Gastroesophageal sphincter (tissue), 4 donors: Measurements from ENCODE around the gene CAPG. TPM values are rescaled to one million over a fixed set of nuclear protein-coding genes. Genes with fewer than 3 reads are reported as not detected.

ENCODE experiments used
- ATAC-seq: fragments of 150-250 bp; one replicate; pipeline ENCODE4 v1.9.1; 2016; ENCODE audit warnings: mild to moderate bottlenecking, moderate library complexity
- H3K27ac ChIP-seq, 4 donors: fragments of 200-600 bp; sonication (generic) in 3 of 4; 1 replicate in 3 of 4; 2 replicates in 1 of 4; pipeline ENCODE4 v1.5.1; 2016 to 2019
- H3K27me3 ChIP-seq: fragments of 200-600 bp; sonication (generic); one replicate; pipeline ENCODE4 v1.5.1; 2019
- H3K36me3 ChIP-seq, 2 donors: fragments of 200-600 bp; sonication (generic); one replicate each; pipeline ENCODE4 v1.5.1; 2019; ENCODE audit warnings: control low read depth in 1 of 2
- H3K4me1 ChIP-seq, 3 donors: fragments of 200-600 bp; sonication (generic); 1 replicate in 2 of 3; 2 replicates in 1 of 3; pipeline ENCODE4 v1.5.1; 2016 to 2019; ENCODE audit warnings: control low read depth in 2 of 3
- H3K4me3 ChIP-seq, 2 donors: fragments of 200-600 bp; sonication (generic); one replicate each; pipeline ENCODE4 v1.5.1; 2019; ENCODE audit warnings: mild to moderate bottlenecking in 1 of 2, moderate library complexity in 1 of 2
- H3K9me3 ChIP-seq, 3 donors: fragments of 200-600 bp; sonication (generic); one replicate each; pipeline ENCODE4 v1.5.1; 2017 to 2019; ENCODE audit warnings: control low read depth in 2 of 3
- CTCF ChIP-seq, 4 experiments: fragments of 200-600 bp in 2 of 4; fragments of 450-650 bp in 2 of 4; sonication (generic) in 1 of 4; IDR thresholded peaks; one replicate each; pipeline ENCODE4 v1.5.1; 2017 to 2019; ENCODE audit warnings: antibody characterized with exemption in 4 of 4, mild to moderate bottlenecking in 2 of 4, moderate library complexity in 2 of 4
- EP300 ChIP-seq: sonication (generic); formaldehyde crosslinking; IDR thresholded peaks from one replicate; pipeline ENCODE4 v1.6.1; 2017; ENCODE audit warnings: antibody characterized with exemption, mild to moderate bottlenecking
- POLR2A ChIP-seq, 2 donors: fragments of 450-650 bp; IDR thresholded peaks; one replicate each; pipeline ENCODE4 v1.6.1; 2017; ENCODE audit warnings: antibody characterized with exemption in 2 of 2, mild to moderate bottlenecking in 2 of 2, moderate library complexity in 1 of 2
- POLR2AphosphoS5 ChIP-seq: sonication (generic); formaldehyde crosslinking; IDR thresholded peaks from one replicate; pipeline ENCODE4 v1.6.1; 2017; ENCODE audit warnings: antibody characterized with exemption
- WGBS, 2 donors: methylation state at CpG; one replicate each; pipeline ENCODE4 v1.1.5; 2018; ENCODE audit warnings: low coverage in 1 of 2; 5-methylcytosine and 5-hydroxymethylcytosine counted together
- total RNA-seq, 4 donors: library from RNA; depleted of rRNA; stranded (reverse); fragments of >200 nt; gene quantifications; one replicate each; pipeline ENCODE4 v1.1.0, GENCODE V29; 2016

The CAPG gene
- total RNA-seq, 4 donors from 2014 or later = 42.2 to 69.2 (median 60.2) TPM

- no peak overlapping the region for H3K27ac ChIP-seq
- H3K36me3 ChIP-seq = no peaks in the 10 kb centered on the region
- no peak for ATAC-seq
- H3K9me3 ChIP-seq = no peaks in the 10 kb centered on the region
- no peak overlapping the region for H3K4me3 ChIP-seq
- 92 to 100% methylated on average over 1 to 5 of the region's 8 CpGs for WGBS, 2 donors
- no peak for TF ChIP-seq POLR2AphosphoS5
- TF ChIP-seq POLR2A (IDR thresholded peaks at IDR 0.05) = no peak
- TF ChIP-seq CTCF (IDR thresholded peaks at IDR 0.05) = no peak
- no peak for TF ChIP-seq EP300
- peaks cover 0 to 16% (median 9%) of the 10 kb centered on the region in 3 donors for H3K4me1 ChIP-seq
- H3K27me3 ChIP-seq = no peaks in the 10 kb centered on the region
Observed at GRCh38 chr2:85448461-85449213, 38.5 kb upstream of the CAPG start.

- no peak for ATAC-seq
- no peaks in the 10 kb centered on the region for H3K36me3 ChIP-seq
- no peak overlapping the region for H3K4me3 ChIP-seq
- no CpG with 5 or more reads among the region's 8 CpGs for WGBS, 2 donors
- no peaks in the 10 kb centered on the region for H3K27me3 ChIP-seq
- H3K4me1 ChIP-seq = peaks cover 0 to 16% (median 9%) of the 10 kb centered on the region in 3 donors
- no peaks in the 10 kb centered on the region for H3K9me3 ChIP-seq
- no peak for TF ChIP-seq EP300
- no peak for TF ChIP-seq POLR2A (IDR thresholded peaks at IDR 0.05)
- TF ChIP-seq CTCF (IDR thresholded peaks at IDR 0.05) = no peak
- TF ChIP-seq POLR2AphosphoS5 = no peak
- H3K27ac ChIP-seq = no peak overlapping the region
Observed at GRCh38 chr2:85447222-85447585, 37.0 kb upstream of the CAPG start.

- peak; percentile 6 for ATAC-seq
- H3K36me3 ChIP-seq = no peaks in the 10 kb centered on the region
- H3K9me3 ChIP-seq = no peaks in the 10 kb centered on the region
- H3K4me1 ChIP-seq = peaks cover 0 to 16% (median 9%) of the 10 kb centered on the region in 3 donors
- peak overlapping the region; percentile 1 to 79 (median 70) for H3K27ac ChIP-seq
- H3K4me3 ChIP-seq = no peak overlapping the region
- H3K27me3 ChIP-seq = no peaks in the 10 kb centered on the region
- WGBS, 2 donors = 71 to 95% methylated on average over 7 of the region's 14 CpGs
- TF ChIP-seq POLR2AphosphoS5 (no peak), POLR2A (IDR thresholded peaks at IDR 0.05) (no peak), CTCF (IDR thresholded peaks at IDR 0.05) (no peak), EP300 (no peak)
Observed at GRCh38 chr2:85446296-85447221, 36.4 kb upstream of the CAPG start.

GRCh38 chr2:85445316-85446295 is 35.4 kb upstream of the CAPG start:
- Histone ChIP-seq H3K27me3 (no peaks in the 10 kb centered on the region), H3K36me3 (no peaks in the 10 kb centered on the region), H3K4me1 (peaks cover 0 to 16% (median 9%) of the 10 kb centered on the region in 3 donors), H3K4me3 (no peak overlapping the region), H3K27ac (peak overlapping the region; percentile 1 to 79 (median 70)), H3K9me3 (no peaks in the 10 kb centered on the region)
- TF ChIP-seq CTCF (IDR thresholded peaks at IDR 0.05) = no peak
- peak; percentile 52 for TF ChIP-seq POLR2AphosphoS5
- 75 to 100% methylated on average over 2 to 3 of the region's 5 CpGs for WGBS, 2 donors
- ATAC-seq = peak; percentile 76
